ENCODE results near the gene AHCY. TPM values are rescaled to one million over a fixed set of nuclear protein-coding genes. Genes with fewer than 3 reads are reported as not detected.
"Not testable (repeated sequence)": the region's sequence is repeated elsewhere in the genome, so short reads cannot be mapped to it uniquely, and the experiment has no call there.

Gene AHCY
- total RNA-seq, 8 experiments from 2014 or later: 84.9 to 333 (median 101) TPM

GRCh38 chr20:34300809-34301586 is 2.2 kb downstream of the AHCY start:
- H3K4me3 ChIP-seq: peak overlapping the region in 1 of 5 donors; percentile 16
- H3K4me1 ChIP-seq (replicated peaks in 1 of 2): peaks cover 15 to 19% of the 10 kb centered on the region in 2 donors
- in situ Hi-C loops (cut with MboI; ENCODE audit: low pct_unique_long_range_greater_than_20kb in 2 of 9, low sequenced_read_pairs in 9 of 9, unreplicated experiment in 9 of 9): loop anchor here in 1 of 9 experiments (25.0 kb wide), 2 partner anchors 111 to 411 kb away; partner anchors contain the start of gene TP53INP2
- WGBS, 10 experiments: 0 to 93% (median 74%) methylated on average over 1 to 3 of the region's 7 CpGs; no CpG with 5 or more reads in 2 of the 10 experiments
- H3K27ac ChIP-seq: peak overlapping the region in 1 of 2 donors; percentile 38
- peak; percentile 2 to 24 (median 9) for ATAC-seq (replicated peaks in 6 of 8)

GRCh38 chr20:34300256-34300806 is 2.8 kb downstream of the AHCY start:
- Histone ChIP-seq H3K27ac (no peak overlapping the region), H3K4me3 (no peak overlapping the region), H3K4me1 (replicated peaks in 1 of 2) (peaks cover 15 to 19% of the 10 kb centered on the region in 2 donors)
- no peak for ATAC-seq (replicated peaks in 6 of 8)
- in situ Hi-C loops (cut with MboI; ENCODE audit: low pct_unique_long_range_greater_than_20kb in 2 of 9, low sequenced_read_pairs in 9 of 9, unreplicated experiment in 9 of 9): loop anchor here in 1 of 9 experiments (25.0 kb wide), 2 partner anchors 112 to 412 kb away; partner anchors contain the start of gene TP53INP2
- WGBS, 10 experiments: 83 to 100% (median 100%) methylated on average over 1 to 3 of the region's 3 CpGs; no CpG with 5 or more reads in 3 of the 10 experiments

DNA sequence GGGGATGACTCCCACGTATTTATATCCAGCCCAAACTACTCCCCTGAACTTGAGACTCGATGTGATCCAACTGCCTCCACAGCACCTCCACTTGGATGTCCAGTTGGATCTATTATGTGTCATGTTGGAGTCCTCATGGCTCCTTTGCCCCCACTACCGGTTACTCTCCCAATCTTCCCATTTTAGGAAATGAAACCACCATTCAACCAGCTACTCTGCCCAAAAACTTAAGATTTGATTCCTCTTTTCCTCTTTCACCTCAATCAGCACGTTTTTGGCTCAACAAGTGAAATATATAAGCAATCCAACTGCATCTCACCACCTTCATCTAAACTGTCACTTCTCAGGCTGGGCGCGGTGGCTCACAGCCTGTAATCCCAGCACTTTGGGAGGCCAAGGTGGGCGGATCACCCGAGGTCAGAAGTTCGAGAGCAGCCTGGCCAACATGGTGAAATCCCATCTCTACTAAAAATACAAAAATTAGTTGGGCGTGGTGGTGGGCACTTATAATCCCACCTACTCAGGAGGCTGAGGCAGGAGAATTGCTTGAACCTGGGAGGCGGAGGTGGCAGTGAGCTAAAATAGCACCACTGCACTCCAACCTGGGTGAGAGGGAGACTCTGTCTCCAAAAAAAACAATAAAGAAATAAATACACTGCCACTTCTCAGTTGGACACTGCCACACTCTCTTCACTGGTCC is 3.4 kb downstream of the AHCY start:
- ATAC-seq (replicated peaks in 6 of 8): no peak
- Histone ChIP-seq H3K27ac (no peak overlapping the region), H3K4me1 (replicated peaks in 1 of 2) (peaks cover 15 to 19% of the 10 kb centered on the region in 2 donors), H3K4me3 (no peak overlapping the region)
- in situ Hi-C loops (cut with MboI; ENCODE audit: low pct_unique_long_range_greater_than_20kb in 2 of 9, low sequenced_read_pairs in 9 of 9, unreplicated experiment in 9 of 9): loop anchor here in 2 of 9 experiments (25.0 kb wide), 3 partner anchors 112 to 413 kb away; partner anchors contain the start of gene TP53INP2 (in 1 of the 2)
- WGBS, 10 experiments: 51 to 100% (median 91%) methylated on average over 1 to 7 of the region's 11 CpGs; no CpG with 5 or more reads in 1 of the 10 experiments

GRCh38 chr20:34298294-34298784 is 4.8 kb downstream of the AHCY start:
- H3K27ac ChIP-seq; H3K4me3 ChIP-seq; ATAC-seq (replicated peaks in 6 of 8): not testable (repeated sequence)
- H3K4me1 ChIP-seq (replicated peaks in 1 of 2): peaks cover 15 to 19% of the 10 kb centered on the region in 2 donors
- in situ Hi-C loops (cut with MboI; ENCODE audit: low pct_unique_long_range_greater_than_20kb in 2 of 9, low sequenced_read_pairs in 9 of 9, unreplicated experiment in 9 of 9): loop anchor here in 1 of 9 experiments (25.0 kb wide), 1 partner anchor 111 kb away; no protein-coding TSS in a partner anchor
- WGBS, 10 experiments: no CpG with 5 or more reads among the region's 15 CpGs

DNA sequence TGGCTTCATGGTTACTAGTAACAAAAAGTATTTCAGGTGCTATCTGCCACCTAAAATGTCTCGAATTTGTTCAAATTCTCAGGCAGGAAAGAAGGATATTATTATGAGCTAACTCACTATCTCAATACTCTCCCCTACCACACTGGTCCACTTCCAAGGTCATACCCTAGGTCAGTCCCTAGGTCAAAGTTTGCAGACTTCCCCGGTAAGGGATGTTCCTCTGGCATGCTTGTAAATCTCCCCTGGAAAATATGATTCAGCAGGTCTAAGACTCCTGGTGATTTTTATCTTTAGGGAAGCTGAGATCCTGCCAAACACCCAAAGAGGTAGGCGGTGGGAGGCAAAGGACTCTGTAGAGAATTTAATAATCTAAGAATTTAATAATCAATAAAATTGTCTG is 6.7 kb downstream of the AHCY start:
- ATAC-seq (replicated peaks in 6 of 8): no peak
- H3K4me3 ChIP-seq: no peak overlapping the region
- 75 to 100% (median 87%) methylated on average over 1 to 3 of the region's 3 CpGs; no CpG with 5 or more reads in 3 of the 10 experiments for WGBS, 10 experiments
- H3K27ac ChIP-seq: no peak overlapping the region
- in situ Hi-C loops (cut with MboI; ENCODE audit: low pct_unique_long_range_greater_than_20kb in 2 of 9, low sequenced_read_pairs in 9 of 9, unreplicated experiment in 9 of 9): loop anchor here in 1 of 9 experiments (25.0 kb wide), 1 partner anchor 109 kb away; no protein-coding TSS in a partner anchor
- H3K4me1 ChIP-seq (replicated peaks in 1 of 2): peaks cover 8 to 12% of the 10 kb centered on the region in 2 donors

GRCh38 chr20:34295284-34295683 is 7.9 kb downstream of the AHCY start:
- no peaks in the 10 kb centered on the region for H3K4me1 ChIP-seq (replicated peaks in 1 of 2)
- peak in 2 of 8 experiments; percentile 10 to 26 for ATAC-seq (replicated peaks in 6 of 8)
- H3K27ac ChIP-seq: no peak overlapping the region
- no peak overlapping the region for H3K4me3 ChIP-seq
- WGBS, 10 experiments: 80 to 100% (median 96%) methylated on average over 1 to 9 of the region's 24 CpGs; no CpG with 5 or more reads in 4 of the 10 experiments
- in situ Hi-C loops (cut with MboI; ENCODE audit: low pct_unique_long_range_greater_than_20kb in 2 of 9, low sequenced_read_pairs in 9 of 9, unreplicated experiment in 9 of 9): loop anchor here in 1 of 9 experiments (25.0 kb wide), 1 partner anchor 108 kb away; no protein-coding TSS in a partner anchor

- in situ Hi-C loops (cut with MboI; ENCODE audit: low pct_unique_long_range_greater_than_20kb in 2 of 9, low sequenced_read_pairs in 9 of 9, unreplicated experiment in 9 of 9): loop anchor here in 1 of 9 experiments (25.0 kb wide), 1 partner anchor 107 kb away; no protein-coding TSS in a partner anchor
- no peak overlapping the region for H3K27ac ChIP-seq
- no peak for ATAC-seq (replicated peaks in 6 of 8)
- no peak overlapping the region for H3K4me3 ChIP-seq
- WGBS, 10 experiments: 88 to 100% (median 97%) methylated on average over 3 to 6 of the region's 7 CpGs; no CpG with 5 or more reads in 4 of the 10 experiments
- H3K4me1 ChIP-seq (replicated peaks in 1 of 2): no peaks in the 10 kb centered on the region
These were observed 8.6 kb downstream of the AHCY start for GRCh38 chr20:34294563-34294962.

DNA sequence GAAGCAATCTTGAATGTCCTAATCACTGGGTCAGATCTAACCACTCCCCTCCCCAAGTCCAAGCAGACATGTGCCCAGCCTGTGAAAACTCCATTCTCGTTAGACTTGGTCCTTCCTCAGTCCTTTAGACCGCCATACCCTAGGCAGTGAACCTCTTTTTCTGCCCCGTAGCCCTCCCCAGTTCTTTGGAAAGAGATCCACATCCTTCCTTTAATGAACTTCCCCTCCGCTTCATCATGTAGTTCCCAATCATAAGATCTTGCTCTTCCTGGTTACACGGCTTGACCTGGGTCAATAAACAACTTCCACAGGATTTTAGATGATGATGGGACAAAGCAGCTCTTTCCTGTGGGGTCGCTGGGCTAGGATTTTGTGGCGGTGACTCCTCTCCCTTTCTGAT is 9.6 kb downstream of the AHCY start:
- no peak overlapping the region for H3K27ac ChIP-seq
- ATAC-seq (replicated peaks in 6 of 8): no peak
- 87 to 100% (median 100%) methylated on average over 1 to 4 of the region's 7 CpGs; no CpG with 5 or more reads in 2 of the 10 experiments for WGBS, 10 experiments
- no peaks in the 10 kb centered on the region for H3K4me1 ChIP-seq (replicated peaks in 1 of 2)
- H3K4me3 ChIP-seq: no peak overlapping the region
- in situ Hi-C loops (cut with MboI; ENCODE audit: low pct_unique_long_range_greater_than_20kb in 2 of 9, low sequenced_read_pairs in 9 of 9, unreplicated experiment in 9 of 9): loop anchor here in 1 of 9 experiments (25.0 kb wide), 1 partner anchor 106 kb away; no protein-coding TSS in a partner anchor

GRCh38 chr20:34293119-34293518 is 10.0 kb downstream of the AHCY start:
- no peak overlapping the region for H3K4me3 ChIP-seq
- 80 to 100% (median 87%) methylated on average over 1 to 3 of the region's 5 CpGs; no CpG with 5 or more reads in 5 of the 10 experiments for whole genome bisulfite sequencing, 10 experiments
- no peak overlapping the region for H3K27ac ChIP-seq
- H3K4me1 ChIP-seq (replicated peaks in 1 of 2): no peaks in the 10 kb centered on the region
- no peak for ATAC-seq (replicated peaks in 6 of 8)
- in situ Hi-C loops (cut with MboI; ENCODE audit: low pct_unique_long_range_greater_than_20kb in 2 of 9, low sequenced_read_pairs in 9 of 9, unreplicated experiment in 9 of 9): loop anchor here in 1 of 9 experiments (25.0 kb wide), 1 partner anchor 106 kb away; no protein-coding TSS in a partner anchor

DNA sequence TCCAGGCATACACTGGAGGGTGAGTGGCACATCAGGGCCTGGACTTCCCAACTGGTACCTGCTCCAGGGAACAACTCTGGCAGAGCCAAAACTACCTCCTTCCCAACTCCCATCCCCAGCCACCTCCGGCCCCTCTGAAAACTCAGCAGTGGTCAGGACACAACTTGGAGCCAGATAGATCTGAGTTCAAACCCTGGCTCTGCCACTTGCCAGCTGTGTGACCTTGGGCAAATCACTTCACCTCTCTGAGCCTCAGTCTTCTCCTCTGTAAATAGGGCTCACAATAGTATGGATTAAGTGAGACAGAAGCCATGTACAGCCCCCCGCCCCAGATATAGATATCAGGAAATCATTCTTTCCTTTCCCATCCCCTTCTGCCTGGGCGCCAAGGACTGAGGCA is 10.7 kb downstream of the AHCY start:
- no peak overlapping the region for H3K4me3 ChIP-seq
- 92 to 100% (median 100%) methylated on average over 1 to 2 of the region's 3 CpGs; no CpG with 5 or more reads in 5 of the 10 experiments for WGBS, 10 experiments
- in situ Hi-C loops (cut with MboI; ENCODE audit: low pct_unique_long_range_greater_than_20kb in 2 of 9, low sequenced_read_pairs in 9 of 9, unreplicated experiment in 9 of 9): loop anchor here in 1 of 9 experiments (25.0 kb wide), 1 partner anchor 105 kb away; no protein-coding TSS in a partner anchor
- no peak overlapping the region for H3K27ac ChIP-seq
- no peak for ATAC-seq (replicated peaks in 6 of 8)
- no peaks in the 10 kb centered on the region for H3K4me1 ChIP-seq (replicated peaks in 1 of 2)

GRCh38 chr20:34290471-34290870 is 12.7 kb downstream of the AHCY start:
- in situ Hi-C loops (cut with MboI; ENCODE audit: low pct_unique_long_range_greater_than_20kb in 2 of 9, low sequenced_read_pairs in 9 of 9, unreplicated experiment in 9 of 9): loop anchor here in 1 of 9 experiments (25.0 kb wide), 1 partner anchor 103 kb away; no protein-coding TSS in a partner anchor
- no peak for ATAC-seq (replicated peaks in 6 of 8)
- no peaks in the 10 kb centered on the region for H3K4me1 ChIP-seq (replicated peaks in 1 of 2)
- H3K27ac ChIP-seq: no peak overlapping the region
- 80 to 100% (median 100%) methylated on average over 1 to 6 of the region's 11 CpGs; no CpG with 5 or more reads in 7 of the 10 experiments for WGBS, 10 experiments
- no peak overlapping the region for H3K4me3 ChIP-seq

DNA sequence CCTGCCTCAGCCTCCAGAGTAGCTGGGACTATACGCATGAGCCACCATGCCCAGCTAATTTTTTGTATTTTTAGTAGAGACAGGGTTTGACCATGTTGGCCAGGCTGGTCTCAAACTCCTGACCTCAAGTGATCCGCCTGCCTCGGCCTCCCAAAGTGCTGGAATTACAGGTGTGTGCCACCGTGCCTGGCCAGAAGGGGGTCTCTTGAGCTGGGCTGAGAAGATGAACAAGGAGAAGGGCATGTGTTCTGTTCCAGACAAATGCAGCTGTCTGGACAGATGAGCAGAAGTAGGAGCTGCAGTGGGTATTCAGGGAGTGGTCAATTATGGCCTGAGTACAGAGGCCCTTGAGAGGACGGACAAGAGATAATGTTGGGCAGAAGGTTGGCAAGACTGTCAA is 15.7 kb downstream of the AHCY start:
- not testable (repeated sequence) for H3K27ac ChIP-seq; H3K4me1 ChIP-seq (replicated peaks in 1 of 2); ATAC-seq (replicated peaks in 6 of 8); H3K4me3 ChIP-seq
- in situ Hi-C loops (cut with MboI; ENCODE audit: low pct_unique_long_range_greater_than_20kb in 2 of 9, low sequenced_read_pairs in 9 of 9, unreplicated experiment in 9 of 9): loop anchor here in 1 of 9 experiments (25.0 kb wide), 1 partner anchor 100 kb away; no protein-coding TSS in a partner anchor
- 94 to 100% (median 100%) methylated on average over 1 to 4 of the region's 5 CpGs; no CpG with 5 or more reads in 4 of the 10 experiments for WGBS, 10 experiments
